Osteocyte (in vitro differentiated cells): Measurements from ENCODE around the gene ABCD3. TPM values are rescaled to one million over a fixed set of nuclear protein-coding genes. Genes with fewer than 3 reads are reported as not detected.

Source experiments
- DNase-seq: peaks from one replicate; pipeline ENCODE4 v3.0.0; 2021; ENCODE audit warnings: mixed read lengths; ENCODE audit not compliant: unreplicated experiment; ENCODE audit errors: extremely low spot score
- H3K27ac Mint-ChIP-seq: one replicate; pipeline ENCODE4 v1.8.0; 2021; ENCODE audit warnings: mild to moderate bottlenecking, mixed read lengths; ENCODE audit not compliant: unreplicated experiment
- H3K27me3 Mint-ChIP-seq: one replicate; pipeline ENCODE4 v1.8.0; 2021; ENCODE audit warnings: mixed read lengths; ENCODE audit not compliant: unreplicated experiment
- H3K36me3 Mint-ChIP-seq: one replicate; pipeline ENCODE4 v1.8.0; 2021; ENCODE audit warnings: mixed read lengths; ENCODE audit not compliant: unreplicated experiment
- H3K4me1 Mint-ChIP-seq: one replicate; pipeline ENCODE4 v1.8.0; 2021; ENCODE audit warnings: mixed read lengths; ENCODE audit not compliant: unreplicated experiment
- H3K4me3 Mint-ChIP-seq: one replicate; pipeline ENCODE4 v1.8.0; 2021; ENCODE audit warnings: mild to moderate bottlenecking, moderate library complexity, mixed read lengths; ENCODE audit not compliant: unreplicated experiment
- H3K9me3 Mint-ChIP-seq: one replicate; pipeline ENCODE4 v1.8.0; 2021; ENCODE audit warnings: mixed read lengths; ENCODE audit not compliant: unreplicated experiment
- total RNA-seq: library from RNA; stranded (reverse); gene quantifications from 2 replicates; pipeline ENCODE4 v1.2.1, GENCODE V29; 2021
- TF ChIP-seq, protein P1 (sequence below): fragments of 200-600 bp; sonication (generic); IDR thresholded peaks from 2 replicates; pipeline ENCODE4 v1.5.0; 2021; ENCODE audit warnings: antibody characterized with exemption, mild to moderate bottlenecking, moderate library complexity

ABCD3 gene
- total RNA-seq, 1 donor from 2014 or later = 39.0 TPM

- H3K27me3 Mint-ChIP-seq = no peaks in the 10 kb centered on the region
- H3K4me3 Mint-ChIP-seq = no peak overlapping the region
- peaks cover 9% of the 10 kb centered on the region for H3K9me3 Mint-ChIP-seq
- peaks cover 33% of the 10 kb centered on the region for H3K36me3 Mint-ChIP-seq
- DNase-seq = no peak
- H3K27ac Mint-ChIP-seq = no peak overlapping the region
- TF ChIP-seq, protein P1, sequence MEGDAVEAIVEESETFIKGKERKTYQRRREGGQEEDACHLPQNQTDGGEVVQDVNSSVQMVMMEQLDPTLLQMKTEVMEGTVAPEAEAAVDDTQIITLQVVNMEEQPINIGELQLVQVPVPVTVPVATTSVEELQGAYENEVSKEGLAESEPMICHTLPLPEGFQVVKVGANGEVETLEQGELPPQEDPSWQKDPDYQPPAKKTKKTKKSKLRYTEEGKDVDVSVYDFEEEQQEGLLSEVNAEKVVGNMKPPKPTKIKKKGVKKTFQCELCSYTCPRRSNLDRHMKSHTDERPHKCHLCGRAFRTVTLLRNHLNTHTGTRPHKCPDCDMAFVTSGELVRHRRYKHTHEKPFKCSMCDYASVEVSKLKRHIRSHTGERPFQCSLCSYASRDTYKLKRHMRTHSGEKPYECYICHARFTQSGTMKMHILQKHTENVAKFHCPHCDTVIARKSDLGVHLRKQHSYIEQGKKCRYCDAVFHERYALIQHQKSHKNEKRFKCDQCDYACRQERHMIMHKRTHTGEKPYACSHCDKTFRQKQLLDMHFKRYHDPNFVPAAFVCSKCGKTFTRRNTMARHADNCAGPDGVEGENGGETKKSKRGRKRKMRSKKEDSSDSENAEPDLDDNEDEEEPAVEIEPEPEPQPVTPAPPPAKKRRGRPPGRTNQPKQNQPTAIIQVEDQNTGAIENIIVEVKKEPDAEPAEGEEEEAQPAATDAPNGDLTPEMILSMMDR = no peak
- no peaks in the 10 kb centered on the region for H3K4me1 Mint-ChIP-seq
Measured at GRCh38 chr1:94456736-94457135, 38.5 kb downstream of the ABCD3 start.

DNA sequence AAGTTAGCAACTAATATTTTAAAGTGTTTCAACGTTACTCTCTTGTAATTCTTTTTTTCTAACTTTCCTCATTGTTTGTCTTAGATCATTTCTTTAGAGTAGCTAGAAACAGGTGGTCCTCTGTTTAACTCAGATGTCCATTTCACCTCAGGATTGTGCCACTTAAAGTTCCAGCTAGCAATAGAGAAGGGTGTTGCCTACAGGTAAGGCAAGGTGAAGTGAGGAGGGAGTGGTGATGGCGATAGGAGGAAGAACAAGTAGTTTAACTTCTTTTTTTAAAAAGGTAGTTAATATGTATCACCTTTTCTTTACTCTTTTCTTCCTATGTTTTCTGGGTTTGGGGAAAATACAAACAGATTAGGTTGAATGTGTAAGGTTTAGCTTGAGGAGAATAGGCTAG lies 44.4 kb downstream of the ABCD3 start:
- Mint-ChIP-seq H3K27ac (no peak overlapping the region), H3K4me1 (no peaks in the 10 kb centered on the region), H3K36me3 (peaks cover 41% of the 10 kb centered on the region), H3K4me3 (no peak overlapping the region), H3K9me3 (no peaks in the 10 kb centered on the region), H3K27me3 (no peaks in the 10 kb centered on the region)
- no peak for DNase-seq
- TF ChIP-seq, protein P1 = no peak

- Mint-ChIP-seq H3K36me3 (peaks cover 41% of the 10 kb centered on the region), H3K4me3 (no peak overlapping the region)
Measured at GRCh38 chr1:94463056-94463764, 45.0 kb downstream of the ABCD3 start.

GRCh38 chr1:94463765-94464330 lies 45.7 kb downstream of the ABCD3 start:
- no peaks in the 10 kb centered on the region for H3K9me3 Mint-ChIP-seq
- H3K36me3 Mint-ChIP-seq = peaks cover 38% of the 10 kb centered on the region
- H3K4me3 Mint-ChIP-seq = no peak overlapping the region
- DNase-seq = no peak
- no peak overlapping the region for H3K27ac Mint-ChIP-seq
- no peaks in the 10 kb centered on the region for H3K4me1 Mint-ChIP-seq
- H3K27me3 Mint-ChIP-seq = no peaks in the 10 kb centered on the region
- TF ChIP-seq, protein P1 = peak; percentile 61

More at GRCh38 chr1:94463056-94463764, 45.0 kb downstream of the ABCD3 start:
- no peaks in the 10 kb centered on the region for H3K9me3 Mint-ChIP-seq
- H3K4me1 Mint-ChIP-seq = no peaks in the 10 kb centered on the region
- H3K27me3 Mint-ChIP-seq = no peaks in the 10 kb centered on the region
- no peak overlapping the region for H3K27ac Mint-ChIP-seq
- TF ChIP-seq, protein P1 = no peak
- DNase-seq = no peak

DNA sequence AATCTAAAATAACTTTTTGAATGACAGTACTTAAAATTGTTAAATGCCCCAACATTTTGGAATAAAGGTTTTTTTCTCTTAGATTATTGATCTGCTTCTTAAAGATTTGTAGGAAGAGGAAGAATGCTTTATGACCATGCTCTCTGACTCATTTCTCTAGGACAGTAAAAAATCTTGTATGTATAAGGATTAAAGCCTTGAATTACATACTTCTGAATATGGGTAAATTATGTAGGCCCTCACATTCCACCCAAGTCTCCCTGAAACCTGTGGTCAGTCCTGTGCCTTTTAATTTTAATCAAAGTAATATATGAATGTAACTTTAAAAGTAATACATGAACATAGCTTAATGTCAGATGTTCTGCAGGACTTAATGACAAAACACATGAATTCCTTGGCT lies 50.5 kb downstream of the ABCD3 start:
- Mint-ChIP-seq H3K4me3 (no peak overlapping the region), H3K4me1 (no peaks in the 10 kb centered on the region), H3K27ac (no peak overlapping the region), H3K9me3 (no peaks in the 10 kb centered on the region), H3K27me3 (no peaks in the 10 kb centered on the region), H3K36me3 (peaks cover 32% of the 10 kb centered on the region)
- no peak for DNase-seq
- TF ChIP-seq, protein P1 = no peak
